NCI-H187 treated with DMSO at 0.1 percent for 48 hours (cell line): ENCODE data around the gene ADGRF1.
"Not testable (repeated sequence)": the region's sequence is repeated elsewhere in the genome, so short reads cannot be mapped to it uniquely, and the experiment has no call there.

ENCODE experiments used
- DNase-seq: peaks from one replicate; lab custom pipeline; 2025; lab: John Stamatoyannopoulos, UW

ADGRF1 gene

GRCh38 chr6:47042275-47042791 lies at the start of gene ADGRF1:
Gene ADGRF1 (minus strand): TSS chr6:47042332. CDS start chr6:47029061, 13,271 bp downstream.
- no peak for DNase-seq

DNA sequence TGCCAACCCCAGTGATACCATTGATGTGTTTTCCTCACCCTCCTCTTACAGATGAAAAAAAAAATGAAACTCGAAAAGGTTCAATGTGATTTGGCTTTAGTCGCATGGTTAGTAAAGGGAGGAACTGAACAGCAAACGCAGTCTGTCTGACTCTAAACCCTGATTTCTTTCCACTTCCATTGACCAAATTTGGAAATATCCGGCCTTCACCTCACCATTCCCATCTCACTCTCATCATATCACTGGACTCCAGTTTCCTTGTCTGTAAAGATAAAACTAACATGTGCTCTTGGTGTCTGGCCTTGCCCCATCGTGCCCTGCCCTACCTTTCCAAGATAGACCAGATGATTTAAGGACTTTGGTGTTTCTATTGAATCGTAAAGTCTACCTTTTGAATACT lies 48.7 kb upstream of the ADGRF1 start:
- no peak for DNase-seq

DNA sequence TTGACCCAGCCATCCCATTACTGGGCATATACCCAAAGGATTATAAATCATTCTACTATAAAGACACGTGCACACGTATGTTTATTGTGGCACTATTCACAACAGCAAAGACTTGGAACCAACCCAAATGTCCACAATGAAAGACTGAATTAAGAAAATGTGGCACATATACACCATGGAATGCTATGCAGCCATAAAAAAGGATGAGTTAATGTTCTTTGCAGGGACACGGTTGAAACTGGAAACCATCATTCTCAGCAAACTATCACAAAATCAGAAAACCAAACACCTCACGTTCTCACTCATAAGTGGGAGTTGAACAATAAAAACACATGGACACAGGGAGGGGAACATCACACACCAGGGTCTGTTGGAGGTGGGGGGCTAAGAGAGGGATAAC lies 47.3 kb upstream of the ADGRF1 start:
- DNase-seq, result not testable (repeated sequence)

- no peak for DNase-seq
Observed at GRCh38 chr6:47086051-47086770, 44.1 kb upstream of the ADGRF1 start.

GRCh38 chr6:47084610-47085009 lies 42.5 kb upstream of the ADGRF1 start:
- no peak for DNase-seq

- no peak for DNase-seq
Observed at GRCh38 chr6:47083586-47084047, 41.5 kb upstream of the ADGRF1 start.

DNA sequence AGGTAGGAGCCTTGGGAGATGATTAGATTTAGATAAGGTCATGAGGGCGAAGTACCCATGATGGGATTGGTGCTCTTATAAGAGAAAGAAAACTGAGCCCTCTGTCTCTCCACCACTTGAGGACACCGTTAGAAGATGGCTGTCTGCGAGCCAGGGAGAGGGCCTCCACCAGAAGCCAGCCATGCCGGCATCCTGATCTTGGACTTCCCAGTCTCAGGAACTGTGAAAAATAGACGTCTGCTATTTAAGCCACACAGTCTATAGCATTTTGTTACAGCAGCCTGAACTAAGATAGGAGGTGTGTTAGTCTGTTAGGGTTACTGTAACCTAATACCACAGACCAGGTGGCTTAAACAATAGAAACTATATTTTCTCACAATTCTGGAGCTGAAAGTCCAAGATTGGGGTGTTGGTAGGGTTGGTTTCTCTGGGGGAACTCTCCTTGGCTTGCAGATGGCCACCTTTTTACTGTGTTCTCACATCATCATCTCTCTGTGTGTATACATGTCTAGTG lies 38.0 kb upstream of the ADGRF1 start:
- no peak for DNase-seq

GRCh38 chr6:47079638-47080037 lies 37.5 kb upstream of the ADGRF1 start:
- DNase-seq, result no peak

- no peak for DNase-seq
Observed at GRCh38 chr6:47078991-47079390, 36.9 kb upstream of the ADGRF1 start.

DNA sequence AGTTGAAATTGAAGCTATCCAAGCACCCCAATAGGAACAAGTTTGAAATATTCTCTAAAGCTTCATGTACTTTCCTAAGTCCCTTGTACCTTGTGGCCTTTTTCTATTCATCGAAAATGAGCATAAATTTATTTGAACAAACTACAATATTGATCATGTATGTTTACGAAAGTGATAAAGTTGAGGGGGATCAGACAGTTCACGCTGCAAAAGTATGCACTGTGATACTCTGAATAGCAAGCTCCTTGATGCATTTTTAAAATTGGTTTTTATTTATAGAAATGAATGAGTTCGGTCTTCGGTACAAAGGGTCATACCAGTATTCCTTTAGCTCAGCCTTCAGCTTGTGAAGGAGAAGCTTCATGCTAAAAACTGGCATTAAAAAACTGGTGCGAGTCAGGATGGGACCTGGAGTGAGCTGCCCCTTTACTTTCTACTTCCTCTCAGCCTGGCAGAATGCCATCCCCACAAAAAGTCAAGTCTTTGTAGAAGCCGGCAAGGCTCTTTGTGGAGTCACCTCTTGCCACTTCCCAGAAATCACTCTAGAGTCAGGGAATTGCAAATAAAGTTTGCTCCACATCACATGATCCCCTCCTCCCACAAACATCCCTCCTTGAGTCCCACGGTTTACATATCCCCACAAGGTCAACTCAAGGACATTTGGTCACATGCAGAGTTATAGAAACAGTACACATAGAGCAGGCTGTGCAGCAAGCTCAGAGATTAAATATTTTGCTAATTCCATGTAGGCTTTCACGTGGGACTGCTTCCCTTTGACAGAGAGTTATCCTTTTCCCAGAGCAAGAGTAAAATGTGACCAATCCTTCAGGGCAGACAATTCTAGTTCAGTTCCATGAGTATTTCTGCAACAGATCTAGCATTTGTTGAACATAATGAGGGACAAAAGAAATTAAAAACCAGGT lies 34.6 kb upstream of the ADGRF1 start:
- no peak for DNase-seq

DNA sequence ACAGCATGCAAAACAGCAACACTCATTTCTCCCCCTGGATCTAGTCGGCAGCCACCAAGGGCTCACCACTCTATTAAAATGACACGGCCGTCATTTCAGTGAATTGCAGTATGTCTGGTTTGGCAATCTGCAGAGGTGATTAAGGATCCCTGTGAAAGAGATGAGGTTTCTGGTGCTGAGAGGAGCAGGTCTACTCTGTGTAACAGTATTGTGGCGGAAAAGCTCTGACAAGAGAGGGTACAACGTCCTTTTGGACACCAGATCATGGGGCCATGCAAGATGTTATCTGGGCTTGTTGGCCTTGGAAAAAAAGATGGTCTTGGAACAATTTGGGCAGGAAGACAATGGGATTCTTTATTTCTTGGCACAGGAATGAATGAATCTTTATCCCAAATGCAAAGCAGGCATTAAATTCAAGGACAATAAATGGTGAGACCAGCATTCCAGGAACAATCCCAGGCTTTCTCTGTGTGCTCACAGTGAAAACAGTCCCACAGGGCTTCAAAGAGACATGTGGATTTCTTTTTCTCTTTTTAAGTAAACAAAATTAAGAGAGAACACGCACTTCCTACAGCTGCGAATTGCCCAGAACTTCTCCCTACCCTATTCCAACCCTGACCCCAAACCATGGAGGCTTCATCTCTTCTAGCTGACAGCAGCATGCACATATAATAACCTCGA lies 33.7 kb upstream of the ADGRF1 start:
- no peak for DNase-seq

- no peak for DNase-seq
Observed at GRCh38 chr6:47075168-47075567, 33.0 kb upstream of the ADGRF1 start.

- DNase-seq, result no peak
Observed at GRCh38 chr6:47073125-47074110, 31.3 kb upstream of the ADGRF1 start.

GRCh38 chr6:47072667-47073066 lies 30.5 kb upstream of the ADGRF1 start:
- DNase-seq, result no peak

DNA sequence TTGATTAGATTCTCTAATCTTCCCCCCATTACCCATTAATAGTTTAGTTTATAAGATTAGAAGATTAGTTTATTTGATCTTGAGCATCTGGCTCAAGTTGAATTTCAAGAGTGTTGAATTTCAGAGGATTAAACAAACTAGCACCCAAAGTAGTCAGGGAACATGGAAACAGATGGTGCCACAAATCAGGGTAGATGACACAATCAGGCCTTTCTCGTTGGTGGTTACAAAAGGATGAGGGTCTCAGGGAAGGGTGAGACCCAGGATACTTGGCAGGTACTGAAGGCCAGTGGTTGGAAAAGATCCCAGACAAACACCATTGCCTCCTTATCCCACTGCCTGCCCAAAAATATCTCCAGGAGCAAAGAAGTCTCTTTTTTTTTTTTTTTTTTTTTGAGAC lies 29.5 kb upstream of the ADGRF1 start:
- DNase-seq, result no peak

DNA sequence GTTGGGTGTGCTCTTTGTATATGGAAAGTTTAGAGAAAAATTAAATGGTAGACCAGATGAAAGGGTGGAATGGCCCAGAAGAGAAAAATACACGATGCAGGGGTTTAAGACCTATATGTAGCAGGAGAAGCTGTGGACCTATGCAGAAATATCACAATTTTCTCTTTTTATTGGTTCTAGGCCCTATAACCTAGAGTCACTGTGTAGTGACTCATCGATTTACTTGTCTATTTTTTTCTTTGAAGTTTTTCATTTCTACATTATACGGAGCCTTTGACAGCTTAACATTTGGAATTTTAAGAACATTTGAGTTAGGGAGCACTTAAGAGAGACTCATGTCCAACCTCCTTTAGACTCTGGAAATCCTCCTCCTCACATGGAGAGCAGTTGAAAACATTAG lies 28.3 kb upstream of the ADGRF1 start:
- no peak for DNase-seq

DNA sequence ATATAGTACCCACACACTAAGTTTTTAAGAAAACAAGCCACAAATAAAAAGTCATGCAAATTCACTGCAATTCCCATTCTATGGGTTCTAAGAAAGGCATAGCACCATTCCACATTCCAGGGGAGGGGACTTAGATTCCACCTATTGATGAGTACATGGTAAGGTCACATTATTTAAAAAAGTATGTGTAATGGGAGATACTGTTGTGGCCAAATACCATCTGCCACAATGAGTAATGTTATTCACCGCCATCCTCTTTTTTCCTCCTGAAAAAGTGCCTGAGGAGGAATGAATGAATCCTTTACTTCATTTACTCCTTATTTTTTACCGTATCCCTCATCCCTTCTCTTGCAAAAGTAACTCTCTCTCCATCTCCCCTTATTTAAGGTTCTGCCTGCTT lies 27.0 kb upstream of the ADGRF1 start:
- no peak for DNase-seq

DNA sequence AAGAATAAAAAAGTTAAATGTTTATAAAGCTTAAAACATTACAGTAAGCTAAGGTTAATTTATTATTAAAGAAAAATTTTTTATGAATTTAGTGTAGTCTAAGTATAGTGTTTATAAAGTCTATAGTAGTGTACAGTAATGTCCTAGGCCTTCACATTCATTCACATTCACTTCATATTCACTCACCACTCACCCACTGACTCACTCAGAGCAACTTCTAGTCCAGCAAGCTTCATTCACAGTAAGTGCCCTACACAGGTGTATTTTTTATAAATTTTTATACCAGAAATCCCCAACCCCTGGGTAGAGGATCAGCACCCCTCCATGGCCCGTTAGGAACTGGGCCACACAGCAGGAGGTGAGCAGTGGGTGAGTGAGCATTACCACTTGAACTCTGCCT lies 24.3 kb upstream of the ADGRF1 start:
- no peak for DNase-seq

DNA sequence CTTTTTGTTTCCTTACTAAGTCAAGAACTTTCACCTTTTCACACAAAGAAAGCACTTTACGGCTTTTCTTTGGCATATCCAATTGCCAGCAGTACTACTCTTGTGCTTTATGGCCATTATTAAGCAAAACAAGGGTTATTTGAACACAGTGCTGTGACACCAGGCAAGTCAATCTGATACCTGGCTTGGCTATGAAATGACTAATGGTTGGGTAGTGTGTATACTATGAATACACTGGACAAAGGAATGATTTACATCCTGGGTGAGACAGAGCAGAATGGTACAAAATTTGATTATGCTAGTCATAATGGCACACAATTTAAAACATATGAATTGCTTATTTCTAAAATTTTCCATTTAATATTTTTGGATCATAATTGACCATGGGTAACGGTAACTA lies 22.1 kb upstream of the ADGRF1 start:
- no peak for DNase-seq

DNA sequence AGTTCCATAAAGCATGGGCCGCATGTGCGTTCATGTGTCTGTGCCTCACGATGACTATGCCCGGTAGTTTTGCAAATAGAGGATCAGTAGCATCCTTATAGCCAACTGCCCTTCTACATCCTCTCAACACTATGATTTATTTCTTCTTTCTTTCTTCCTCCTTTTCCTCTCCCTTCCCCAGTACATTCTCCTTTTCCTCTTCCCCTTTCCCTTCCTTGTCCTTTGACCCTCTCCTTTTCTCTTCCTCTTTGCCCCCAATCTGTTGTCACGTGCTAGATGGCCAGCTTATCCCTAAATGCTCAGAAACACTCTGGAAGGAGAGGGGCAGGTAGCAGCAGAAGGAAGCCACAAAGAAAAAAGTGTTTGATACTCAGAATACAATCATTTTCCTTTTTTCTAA lies 20.2 kb upstream of the ADGRF1 start:
- DNase-seq, result no peak
